ENCODE measurements around the gene ACAA2. TPM values are rescaled to one million over a fixed set of nuclear protein-coding genes. Genes with fewer than 3 reads are reported as not detected.

ACAA2 gene
- total RNA-seq, 1 experiment from 2014 or later = 50.8 TPM

DNA sequence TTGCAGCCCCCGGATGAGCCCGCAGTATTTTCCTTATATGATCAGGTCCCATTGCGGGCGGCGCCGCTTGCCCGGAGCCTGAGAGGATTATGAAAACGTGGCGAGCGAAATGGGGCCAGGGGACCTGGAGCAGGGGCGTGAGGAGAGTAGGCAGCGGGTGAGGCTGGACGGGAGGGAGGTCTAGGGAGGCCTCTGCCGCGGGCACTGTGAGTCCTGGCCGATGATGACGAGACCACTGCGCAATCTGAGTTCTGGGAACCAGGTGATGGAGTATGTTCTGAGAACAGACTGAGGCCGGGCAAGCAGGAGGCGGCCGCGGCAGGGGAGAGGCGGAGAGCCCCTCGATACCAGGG is 790 bp upstream of the ACAA2 start:
- in situ Hi-C loops (cut with HindIII; ENCODE audit: low pct_unique_long_range_greater_than_20kb, low sequenced_read_pairs) (no loop called here), intact Hi-C loops (cut with micrococcal nuclease; ENCODE audit: unreplicated experiment) (no loop called here)
- CTCF ChIA-PET = interaction anchor here (0.6 kb wide), 1 partner anchor 14 kb away, joined by 3 read pairs; no protein-coding TSS in a partner anchor
- peak; percentile 56 for ATAC-seq
- peak overlapping the region; percentile 78 to 79 for H3K4me3 ChIP-seq (ENCODE audit: low read depth in 2 of 2, low read length in 2 of 2)
- TF ChIP-seq TCF7L2 (IDR thresholded peaks at IDR 0.05; ENCODE audit: low read depth, low read length) (no peak), POLR2AphosphoS5 (IDR thresholded peaks at IDR 0.05; ENCODE audit: low read depth, low read length) (no peak), SIN3A (IDR thresholded peaks at IDR 0.05; ENCODE audit: borderline replicate concordance, insufficient read depth, low read depth, low read length) (no peak)
- TF ChIP-seq, protein P1, sequence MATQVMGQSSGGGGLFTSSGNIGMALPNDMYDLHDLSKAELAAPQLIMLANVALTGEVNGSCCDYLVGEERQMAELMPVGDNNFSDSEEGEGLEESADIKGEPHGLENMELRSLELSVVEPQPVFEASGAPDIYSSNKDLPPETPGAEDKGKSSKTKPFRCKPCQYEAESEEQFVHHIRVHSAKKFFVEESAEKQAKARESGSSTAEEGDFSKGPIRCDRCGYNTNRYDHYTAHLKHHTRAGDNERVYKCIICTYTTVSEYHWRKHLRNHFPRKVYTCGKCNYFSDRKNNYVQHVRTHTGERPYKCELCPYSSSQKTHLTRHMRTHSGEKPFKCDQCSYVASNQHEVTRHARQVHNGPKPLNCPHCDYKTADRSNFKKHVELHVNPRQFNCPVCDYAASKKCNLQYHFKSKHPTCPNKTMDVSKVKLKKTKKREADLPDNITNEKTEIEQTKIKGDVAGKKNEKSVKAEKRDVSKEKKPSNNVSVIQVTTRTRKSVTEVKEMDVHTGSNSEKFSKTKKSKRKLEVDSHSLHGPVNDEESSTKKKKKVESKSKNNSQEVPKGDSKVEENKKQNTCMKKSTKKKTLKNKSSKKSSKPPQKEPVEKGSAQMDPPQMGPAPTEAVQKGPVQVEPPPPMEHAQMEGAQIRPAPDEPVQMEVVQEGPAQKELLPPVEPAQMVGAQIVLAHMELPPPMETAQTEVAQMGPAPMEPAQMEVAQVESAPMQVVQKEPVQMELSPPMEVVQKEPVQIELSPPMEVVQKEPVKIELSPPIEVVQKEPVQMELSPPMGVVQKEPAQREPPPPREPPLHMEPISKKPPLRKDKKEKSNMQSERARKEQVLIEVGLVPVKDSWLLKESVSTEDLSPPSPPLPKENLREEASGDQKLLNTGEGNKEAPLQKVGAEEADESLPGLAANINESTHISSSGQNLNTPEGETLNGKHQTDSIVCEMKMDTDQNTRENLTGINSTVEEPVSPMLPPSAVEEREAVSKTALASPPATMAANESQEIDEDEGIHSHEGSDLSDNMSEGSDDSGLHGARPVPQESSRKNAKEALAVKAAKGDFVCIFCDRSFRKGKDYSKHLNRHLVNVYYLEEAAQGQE (IDR thresholded peaks at IDR 0.05; ENCODE audit: insufficient read depth in 1 of 2, low read depth in 2 of 2, low read length in 1 of 2) = no peak
- TF ChIP-seq, protein P2, sequence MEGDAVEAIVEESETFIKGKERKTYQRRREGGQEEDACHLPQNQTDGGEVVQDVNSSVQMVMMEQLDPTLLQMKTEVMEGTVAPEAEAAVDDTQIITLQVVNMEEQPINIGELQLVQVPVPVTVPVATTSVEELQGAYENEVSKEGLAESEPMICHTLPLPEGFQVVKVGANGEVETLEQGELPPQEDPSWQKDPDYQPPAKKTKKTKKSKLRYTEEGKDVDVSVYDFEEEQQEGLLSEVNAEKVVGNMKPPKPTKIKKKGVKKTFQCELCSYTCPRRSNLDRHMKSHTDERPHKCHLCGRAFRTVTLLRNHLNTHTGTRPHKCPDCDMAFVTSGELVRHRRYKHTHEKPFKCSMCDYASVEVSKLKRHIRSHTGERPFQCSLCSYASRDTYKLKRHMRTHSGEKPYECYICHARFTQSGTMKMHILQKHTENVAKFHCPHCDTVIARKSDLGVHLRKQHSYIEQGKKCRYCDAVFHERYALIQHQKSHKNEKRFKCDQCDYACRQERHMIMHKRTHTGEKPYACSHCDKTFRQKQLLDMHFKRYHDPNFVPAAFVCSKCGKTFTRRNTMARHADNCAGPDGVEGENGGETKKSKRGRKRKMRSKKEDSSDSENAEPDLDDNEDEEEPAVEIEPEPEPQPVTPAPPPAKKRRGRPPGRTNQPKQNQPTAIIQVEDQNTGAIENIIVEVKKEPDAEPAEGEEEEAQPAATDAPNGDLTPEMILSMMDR (IDR thresholded peaks at IDR 0.05) = no peak
- peak overlapping the region; percentile 74 for H3K27ac ChIP-seq (ENCODE audit: low read length)
- POLR2A ChIA-PET = interaction anchor here (0.6 kb wide), 1 partner anchor 112 kb away, joined by 4 read pairs; no protein-coding TSS in a partner anchor
- no peaks in the 10 kb centered on the region; the same call in 1 of the 2 replicates for H3K36me3 ChIP-seq (ENCODE audit: control insufficient read depth, insufficient read depth, low read length)
- H3K9me3 ChIP-seq (ENCODE audit: control insufficient read depth, insufficient read depth, low read depth, low read length) = no peaks in the 10 kb centered on the region
- no peak for DNase-seq (ENCODE audit: low read depth, low spot score)
- 0 out of 2 replicates have a peak, but pooled peaks cover 5% of the 10 kb centered on the region for H3K4me1 ChIP-seq (ENCODE audit: control insufficient read depth, insufficient read depth, low read length)
- H3K27me3 ChIP-seq (ENCODE audit: control insufficient read depth, insufficient read depth, low read length) = no peaks in the 10 kb centered on the region
- TSS peak; percentile 100 for BruUV-seq (replicated peaks)

DNA sequence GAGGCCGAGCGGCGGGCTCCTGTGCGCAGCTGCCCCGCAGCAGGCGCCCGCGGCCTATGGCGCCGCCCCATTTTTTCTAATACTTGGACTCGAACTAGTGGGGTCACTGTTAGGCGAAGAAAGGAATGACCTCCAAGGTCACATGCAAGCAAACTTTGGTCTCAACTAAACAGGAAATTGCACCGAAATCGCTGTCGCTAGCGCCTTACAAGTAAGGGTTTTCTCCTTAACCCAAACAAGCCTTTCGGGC is 339 bp downstream of the ACAA2 start:
- Histone ChIP-seq H3K4me1 (ENCODE audit: control insufficient read depth, insufficient read depth, low read length) (0 out of 2 replicates have a peak, but pooled peaks cover 5% of the 10 kb centered on the region), H3K4me3 (ENCODE audit: low read depth in 2 of 2, low read length in 2 of 2) (peak overlapping the region; percentile 78 to 79), H3K36me3 (ENCODE audit: control insufficient read depth, insufficient read depth, low read length) (no peaks in the 10 kb centered on the region; the same call in 1 of the 2 replicates), H3K9me3 (ENCODE audit: control insufficient read depth, insufficient read depth, low read depth, low read length) (no peaks in the 10 kb centered on the region), H3K27me3 (ENCODE audit: control insufficient read depth, insufficient read depth, low read length) (no peaks in the 10 kb centered on the region), H3K27ac (ENCODE audit: low read length) (peak overlapping the region; percentile 87)
- ChIA-PET POLR2A (no interaction called here), CTCF (no interaction called here)
- TF ChIP-seq, protein P2 (IDR thresholded peaks at IDR 0.05) = no peak
- TF ChIP-seq, protein P1 (IDR thresholded peaks at IDR 0.05; ENCODE audit: insufficient read depth in 1 of 2, low read depth in 2 of 2, low read length in 1 of 2) = no peak
- TF ChIP-seq POLR2AphosphoS5 (IDR thresholded peaks at IDR 0.05; ENCODE audit: low read depth, low read length) (no peak), SIN3A (IDR thresholded peaks at IDR 0.05; ENCODE audit: borderline replicate concordance, insufficient read depth, low read depth, low read length) (no peak), TCF7L2 (IDR thresholded peaks at IDR 0.05; ENCODE audit: low read depth, low read length) (no peak)
- no TSS peak for BruUV-seq (replicated peaks)
- intact Hi-C loops (cut with micrococcal nuclease; ENCODE audit: unreplicated experiment) = no loop called here
- ATAC-seq (peak; percentile 35), DNase-seq (ENCODE audit: low read depth, low spot score) (no peak)
- in situ Hi-C loops (cut with HindIII; ENCODE audit: low pct_unique_long_range_greater_than_20kb, low sequenced_read_pairs) = no loop called here
